ENCODE results near the gene ZNF613.
"Not testable (repeated sequence)": the region's sequence is repeated elsewhere in the genome, so short reads cannot be mapped to it uniquely, and the experiment has no call there.

The ZNF613 gene

DNA sequence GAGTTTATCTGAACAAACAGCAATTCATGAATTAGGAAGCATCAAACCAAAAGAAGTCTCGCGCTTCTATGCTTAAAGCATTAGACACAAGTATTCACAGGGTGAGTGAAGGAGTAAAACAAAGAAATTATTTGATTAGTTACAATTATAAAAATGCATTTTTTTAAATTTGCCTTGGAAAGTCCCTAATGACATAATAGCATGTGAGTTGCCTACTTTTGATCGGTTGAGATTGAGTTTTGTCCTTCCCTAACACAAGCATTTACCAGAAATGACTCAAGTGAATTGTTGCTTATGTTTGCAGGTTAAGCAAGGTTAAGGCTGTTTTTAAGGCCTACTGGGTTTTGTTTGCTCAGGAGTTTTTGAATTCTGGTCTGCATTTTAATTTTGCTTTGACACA is 22.1 kb upstream of the ZNF613 start:
- H3K9me3 ChIP-seq (ENCODE audit: control insufficient read depth, insufficient read depth, low read length) = peaks cover 26% of the 10 kb centered on the region
- peak overlapping the region; percentile 99 for H3K4me3 ChIP-seq (ENCODE audit: low read depth, low read length)
- peaks cover 30% of the 10 kb centered on the region for H3K36me3 ChIP-seq (ENCODE audit: control insufficient read depth, insufficient read depth, low read length)
- H3K9ac ChIP-seq (ENCODE audit: low read depth, low read length) = peak overlapping the region; percentile 99
- peaks cover 32% of the 10 kb centered on the region for H3K4me1 ChIP-seq (ENCODE audit: control insufficient read depth, insufficient read depth, low read length)
- peak overlapping the region; percentile 83 for H3K27ac ChIP-seq (ENCODE audit: low read depth, low read length)
- no peaks in the 10 kb centered on the region for H3K27me3 ChIP-seq (ENCODE audit: control insufficient read depth, insufficient read depth, low read length)

DNA sequence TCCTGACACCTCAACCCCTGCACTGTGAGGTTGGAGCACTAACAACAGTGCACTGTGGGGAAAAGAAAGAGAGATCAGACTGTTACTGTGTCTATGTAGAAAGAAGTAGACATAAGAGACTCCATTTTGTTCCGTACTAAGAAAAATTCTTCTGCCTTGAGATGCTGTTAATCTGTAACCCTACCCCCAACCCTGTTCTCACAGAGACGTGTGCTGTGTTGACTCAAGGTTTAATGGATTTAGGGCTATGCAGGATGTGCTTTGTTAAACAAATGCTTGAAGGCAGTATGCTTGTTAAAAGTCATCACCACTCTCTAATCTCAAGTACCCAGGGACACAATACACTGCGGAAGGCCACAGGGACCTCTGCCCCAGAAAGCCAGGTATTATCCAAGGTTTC is 21.6 kb upstream of the ZNF613 start:
- Histone ChIP-seq H3K27ac (ENCODE audit: low read depth, low read length) (peak overlapping the region; percentile 83), H3K9ac (ENCODE audit: low read depth, low read length) (peak overlapping the region; percentile 99), H3K36me3 (ENCODE audit: control insufficient read depth, insufficient read depth, low read length) (peaks cover 26% of the 10 kb centered on the region), H3K4me1 (ENCODE audit: control insufficient read depth, insufficient read depth, low read length) (peaks cover 32% of the 10 kb centered on the region), H3K9me3 (ENCODE audit: control insufficient read depth, insufficient read depth, low read length) (peaks cover 24% of the 10 kb centered on the region), H3K4me3 (ENCODE audit: low read depth, low read length) (peak overlapping the region; percentile 99)
- H3K27me3 ChIP-seq (ENCODE audit: control insufficient read depth, insufficient read depth, low read length) = not testable (repeated sequence)

DNA sequence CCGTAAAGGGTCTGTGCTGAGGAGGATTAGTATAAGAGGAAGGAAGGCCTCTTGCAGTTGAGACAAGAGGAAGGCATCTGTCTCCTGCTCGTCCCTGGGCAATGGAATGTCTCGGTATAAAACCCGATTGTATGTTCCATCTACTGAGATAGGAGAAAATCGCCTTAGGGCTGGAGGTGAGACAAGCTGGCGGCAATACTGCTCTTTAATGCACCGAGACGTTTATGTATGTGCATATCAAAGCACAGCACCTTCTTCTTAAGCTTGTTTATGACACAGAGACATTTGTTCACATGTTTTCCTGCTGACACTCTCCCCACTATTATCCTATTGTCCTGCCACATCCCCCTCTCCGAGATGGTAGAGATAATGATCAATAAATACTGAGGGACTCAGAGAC is 21.2 kb upstream of the ZNF613 start:
- Histone ChIP-seq H3K27ac (ENCODE audit: low read depth, low read length) (peak overlapping the region; percentile 81), H3K4me3 (ENCODE audit: low read depth, low read length) (peak overlapping the region; percentile 99)

DNA sequence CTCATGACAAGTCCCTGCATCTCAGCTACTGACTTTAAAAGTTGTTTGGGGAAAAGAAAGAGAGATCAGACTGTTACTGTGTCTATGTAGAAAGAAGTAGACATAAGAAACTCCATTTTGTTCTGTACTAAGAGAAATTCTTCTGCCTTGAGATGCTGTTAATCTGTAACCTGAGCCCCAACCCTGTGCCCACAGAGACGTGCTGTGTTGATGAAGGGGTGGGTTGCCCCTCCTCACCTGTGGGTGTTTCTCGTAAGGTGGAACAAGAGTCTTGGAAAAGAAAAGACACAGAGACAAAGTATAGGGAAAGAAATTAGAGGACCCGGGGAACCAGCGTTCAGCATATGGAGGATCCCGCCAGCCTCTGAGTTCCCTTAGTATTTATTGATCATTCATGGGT is 19.3 kb upstream of the ZNF613 start:
- not testable (repeated sequence) for H3K27me3 ChIP-seq (ENCODE audit: control insufficient read depth, insufficient read depth, low read length); H3K36me3 ChIP-seq (ENCODE audit: control insufficient read depth, insufficient read depth, low read length)
- H3K9me3 ChIP-seq (ENCODE audit: control insufficient read depth, insufficient read depth, low read length) = peaks cover 28% of the 10 kb centered on the region
- H3K9ac ChIP-seq (ENCODE audit: low read depth, low read length) = peak overlapping the region; percentile 75
- peak overlapping the region; percentile 56 for H3K4me3 ChIP-seq (ENCODE audit: low read depth, low read length)
- H3K27ac ChIP-seq (ENCODE audit: low read depth, low read length) = peak overlapping the region; percentile 79
- peaks cover 30% of the 10 kb centered on the region for H3K4me1 ChIP-seq (ENCODE audit: control insufficient read depth, insufficient read depth, low read length)

More for the DNA sequence above, 21.2 kb upstream of the ZNF613 start:
- Histone ChIP-seq H3K9me3 (ENCODE audit: control insufficient read depth, insufficient read depth, low read length) (peaks cover 23% of the 10 kb centered on the region), H3K36me3 (ENCODE audit: control insufficient read depth, insufficient read depth, low read length) (peaks cover 21% of the 10 kb centered on the region), H3K9ac (ENCODE audit: low read depth, low read length) (peak overlapping the region; percentile 27), H3K4me1 (ENCODE audit: control insufficient read depth, insufficient read depth, low read length) (peaks cover 32% of the 10 kb centered on the region)
- not testable (repeated sequence) for H3K27me3 ChIP-seq (ENCODE audit: control insufficient read depth, insufficient read depth, low read length)

DNA sequence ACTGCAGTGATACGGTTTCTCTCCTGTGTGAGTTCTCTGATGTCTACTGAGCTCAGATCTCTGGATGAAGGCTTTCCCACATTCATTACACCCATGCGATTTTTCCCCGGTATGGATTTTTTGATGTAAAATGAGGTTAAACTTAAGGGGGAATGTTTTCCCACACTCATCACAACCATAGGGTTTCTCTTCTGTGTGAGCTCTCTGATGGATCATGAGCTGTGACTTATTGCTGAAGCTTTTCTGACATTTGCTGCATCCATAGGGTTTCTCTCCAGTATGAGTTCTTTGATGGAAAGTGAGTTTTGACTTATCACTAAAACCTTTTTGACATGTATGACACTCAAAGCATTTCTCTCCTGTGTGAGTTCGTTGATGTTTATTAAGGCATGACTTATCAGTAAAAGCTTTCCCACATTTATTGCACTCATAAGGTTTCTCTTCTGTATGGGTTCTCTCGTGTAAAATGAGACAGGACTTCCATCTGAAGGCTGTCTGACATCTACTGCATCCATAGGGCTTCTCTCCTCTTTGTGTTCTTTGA is 11.9 kb upstream of the ZNF613 start:
- Histone ChIP-seq H3K27ac (ENCODE audit: low read depth, low read length) (no peak overlapping the region), H3K36me3 (ENCODE audit: control insufficient read depth, insufficient read depth, low read length) (no peaks in the 10 kb centered on the region), H3K9ac (ENCODE audit: low read depth, low read length) (no peak overlapping the region), H3K27me3 (ENCODE audit: control insufficient read depth, insufficient read depth, low read length) (no peaks in the 10 kb centered on the region), H3K9me3 (ENCODE audit: control insufficient read depth, insufficient read depth, low read length) (peaks cover 89% of the 10 kb centered on the region), H3K4me3 (ENCODE audit: low read depth, low read length) (no peak overlapping the region), H3K4me1 (ENCODE audit: control insufficient read depth, insufficient read depth, low read length) (no peaks in the 10 kb centered on the region)

DNA sequence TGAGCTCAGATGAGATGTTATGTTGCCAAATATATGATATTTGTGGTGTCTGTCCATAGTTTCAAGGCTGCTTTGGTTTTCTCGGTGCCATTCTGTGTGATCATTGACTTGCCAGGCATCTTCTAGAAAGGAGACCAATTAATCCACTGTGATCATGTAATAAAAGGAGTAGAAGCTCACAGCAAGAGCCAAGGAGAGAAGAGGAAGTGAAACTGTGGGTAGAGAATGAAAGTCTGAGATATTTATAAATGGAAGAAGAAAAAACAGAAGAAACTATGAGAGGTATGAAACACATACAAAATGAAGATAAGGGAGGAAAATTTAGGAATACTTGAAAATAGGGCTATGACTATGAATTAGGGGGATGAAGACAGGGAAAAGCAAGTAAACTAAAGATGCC is 11.1 kb upstream of the ZNF613 start:
- Histone ChIP-seq H3K9ac (ENCODE audit: low read depth, low read length) (no peak overlapping the region), H3K27ac (ENCODE audit: low read depth, low read length) (no peak overlapping the region), H3K36me3 (ENCODE audit: control insufficient read depth, insufficient read depth, low read length) (no peaks in the 10 kb centered on the region), H3K9me3 (ENCODE audit: control insufficient read depth, insufficient read depth, low read length) (peaks cover 92% of the 10 kb centered on the region), H3K4me3 (ENCODE audit: low read depth, low read length) (no peak overlapping the region), H3K27me3 (ENCODE audit: control insufficient read depth, insufficient read depth, low read length) (no peaks in the 10 kb centered on the region), H3K4me1 (ENCODE audit: control insufficient read depth, insufficient read depth, low read length) (no peaks in the 10 kb centered on the region)

DNA sequence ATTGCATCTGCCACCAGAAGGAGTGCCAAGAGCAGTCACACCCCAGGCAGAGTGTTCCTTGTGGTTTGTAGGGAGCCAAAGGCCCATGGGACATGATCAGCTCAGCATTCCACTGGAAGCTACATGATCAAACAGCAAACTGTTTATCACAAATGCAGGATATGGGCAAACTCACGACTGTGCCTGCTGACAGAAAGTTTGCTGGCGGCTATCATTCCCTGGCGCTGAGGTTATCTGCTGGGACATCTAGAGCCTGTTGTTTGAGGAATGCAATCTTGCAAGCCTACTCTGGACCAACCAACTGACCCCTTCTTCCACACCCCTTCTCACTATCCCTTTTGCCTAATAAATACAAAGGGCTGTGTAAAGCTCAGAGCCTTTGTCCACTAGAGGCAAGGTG is 7.7 kb upstream of the ZNF613 start:
- H3K9ac ChIP-seq (ENCODE audit: low read depth, low read length) = no peak overlapping the region
- peaks cover 85% of the 10 kb centered on the region for H3K9me3 ChIP-seq (ENCODE audit: control insufficient read depth, insufficient read depth, low read length)
- H3K4me3 ChIP-seq (ENCODE audit: low read depth, low read length) = no peak overlapping the region
- H3K4me1 ChIP-seq (ENCODE audit: control insufficient read depth, insufficient read depth, low read length) = no peaks in the 10 kb centered on the region
- H3K27ac ChIP-seq (ENCODE audit: low read depth, low read length) = no peak overlapping the region
- no peaks in the 10 kb centered on the region for H3K27me3 ChIP-seq (ENCODE audit: control insufficient read depth, insufficient read depth, low read length)
- H3K36me3 ChIP-seq (ENCODE audit: control insufficient read depth, insufficient read depth, low read length) = no peaks in the 10 kb centered on the region

DNA sequence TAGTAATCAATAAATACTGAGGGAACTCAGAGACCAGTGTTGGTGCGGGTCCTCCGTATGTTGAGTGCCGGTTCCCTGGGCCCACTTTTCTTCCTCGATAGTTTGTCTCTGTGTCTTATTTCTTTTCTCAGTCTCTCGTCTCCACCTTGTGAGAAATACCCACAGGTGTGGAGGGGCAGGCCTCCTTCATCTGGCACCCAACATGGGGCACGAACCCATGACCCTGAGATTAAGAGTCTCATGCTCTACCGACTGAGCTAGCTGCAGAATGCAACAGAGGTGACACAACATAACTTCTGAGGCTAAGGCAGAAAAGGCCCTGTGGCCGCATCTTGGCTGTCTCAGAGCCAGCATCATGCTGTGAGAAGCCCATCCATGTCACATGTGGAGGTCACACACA is 5.3 kb upstream of the ZNF613 start:
- no peaks in the 10 kb centered on the region for H3K36me3 ChIP-seq (ENCODE audit: control insufficient read depth, insufficient read depth, low read length)
- no peaks in the 10 kb centered on the region for H3K4me1 ChIP-seq (ENCODE audit: control insufficient read depth, insufficient read depth, low read length)
- H3K9me3 ChIP-seq (ENCODE audit: control insufficient read depth, insufficient read depth, low read length) = peaks cover 72% of the 10 kb centered on the region
- H3K4me3 ChIP-seq (ENCODE audit: low read depth, low read length) = no peak overlapping the region
- no peaks in the 10 kb centered on the region for H3K27me3 ChIP-seq (ENCODE audit: control insufficient read depth, insufficient read depth, low read length)
- no peak overlapping the region for H3K9ac ChIP-seq (ENCODE audit: low read depth, low read length)
- no peak overlapping the region for H3K27ac ChIP-seq (ENCODE audit: low read depth, low read length)

DNA sequence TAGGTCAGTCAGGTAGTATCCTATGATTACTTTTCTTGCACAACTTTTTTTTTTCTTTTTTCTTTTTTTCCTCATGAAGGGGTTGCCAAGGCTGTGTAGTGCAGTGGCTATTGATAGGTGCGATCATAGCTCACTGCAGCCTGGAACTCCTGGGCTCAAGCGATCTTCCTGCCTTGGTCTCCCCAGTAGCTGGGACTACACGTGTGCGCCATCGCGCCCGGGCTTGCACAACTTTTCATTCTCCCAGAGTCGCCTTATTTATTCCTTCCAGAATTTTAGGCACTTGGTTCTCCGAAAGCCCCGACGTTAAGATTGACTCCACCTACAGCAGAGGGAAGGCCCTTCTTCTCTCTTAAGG is 867 bp upstream of the ZNF613 start:
- Histone ChIP-seq H3K27me3 (ENCODE audit: control insufficient read depth, insufficient read depth, low read length) (no peaks in the 10 kb centered on the region), H3K27ac (ENCODE audit: low read depth, low read length) (peak overlapping the region; percentile 95), H3K4me1 (ENCODE audit: control insufficient read depth, insufficient read depth, low read length) (no peaks in the 10 kb centered on the region), H3K9me3 (ENCODE audit: control insufficient read depth, insufficient read depth, low read length) (peaks cover 38% of the 10 kb centered on the region), H3K36me3 (ENCODE audit: control insufficient read depth, insufficient read depth, low read length) (peaks cover 26% of the 10 kb centered on the region), H3K4me3 (ENCODE audit: low read depth, low read length) (peak overlapping the region; percentile 97), H3K9ac (ENCODE audit: low read depth, low read length) (peak overlapping the region; percentile 98)

DNA sequence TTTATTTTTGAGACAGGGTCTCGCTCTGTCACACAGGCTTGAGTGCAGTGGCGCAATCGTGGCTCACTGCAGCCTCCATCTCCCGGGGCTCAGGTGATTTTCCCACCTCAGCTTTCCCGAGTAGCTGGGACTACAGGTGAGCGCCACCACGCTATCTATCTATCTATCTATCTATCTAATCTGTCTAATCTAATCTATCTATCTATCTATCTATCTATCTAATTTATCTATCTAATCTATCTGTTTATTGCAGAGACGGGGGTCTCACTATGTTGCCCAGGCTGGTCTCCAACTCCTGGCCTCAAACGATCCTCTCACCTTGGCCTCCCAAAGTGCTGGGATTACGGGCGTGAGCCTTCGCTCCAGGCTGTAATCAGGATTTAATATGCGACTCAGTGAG is 587 bp downstream of the ZNF613 start:
- peaks cover 23% of the 10 kb centered on the region for H3K9me3 ChIP-seq (ENCODE audit: control insufficient read depth, insufficient read depth, low read length)
- no peak overlapping the region for H3K27ac ChIP-seq (ENCODE audit: low read depth, low read length)

DNA sequence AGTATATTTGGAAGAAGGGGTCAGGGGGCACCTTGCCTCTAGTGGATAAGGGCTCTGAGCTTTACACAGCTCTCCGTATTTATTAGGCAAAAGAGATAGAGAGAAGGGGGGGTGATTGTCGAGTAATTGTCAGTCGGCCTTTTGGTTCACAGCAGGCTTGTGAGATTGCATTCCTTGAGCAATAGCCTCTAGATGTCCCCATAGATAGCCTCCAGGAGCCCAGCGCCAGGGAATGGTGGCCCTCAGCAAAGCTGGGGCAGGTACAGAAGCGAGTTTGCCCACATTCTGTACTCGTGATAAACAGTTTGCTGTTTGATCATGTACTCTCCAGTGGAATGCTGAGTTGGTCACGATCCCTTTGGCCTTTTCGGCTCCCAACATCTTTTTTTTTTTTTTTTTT is 4.6 kb downstream of the ZNF613 start:
- H3K27ac ChIP-seq (ENCODE audit: low read depth, low read length) = no peak overlapping the region
- peaks cover 78% of the 10 kb centered on the region for H3K36me3 ChIP-seq (ENCODE audit: control insufficient read depth, insufficient read depth, low read length)
- H3K9me3 ChIP-seq (ENCODE audit: control insufficient read depth, insufficient read depth, low read length) = peaks cover 14% of the 10 kb centered on the region; the same call in 1 of the 2 replicates
- no peak overlapping the region for H3K4me3 ChIP-seq (ENCODE audit: low read depth, low read length)
- H3K4me1 ChIP-seq (ENCODE audit: control insufficient read depth, insufficient read depth, low read length) = no peaks in the 10 kb centered on the region
- no peak overlapping the region for H3K9ac ChIP-seq (ENCODE audit: low read depth, low read length)
- H3K27me3 ChIP-seq (ENCODE audit: control insufficient read depth, insufficient read depth, low read length) = no peaks in the 10 kb centered on the region

More for the DNA sequence above, 587 bp downstream of the ZNF613 start:
- H3K4me1 ChIP-seq (ENCODE audit: control insufficient read depth, insufficient read depth, low read length) = no peaks in the 10 kb centered on the region
- no peaks in the 10 kb centered on the region for H3K27me3 ChIP-seq (ENCODE audit: control insufficient read depth, insufficient read depth, low read length)
- H3K9ac ChIP-seq (ENCODE audit: low read depth, low read length) = peak overlapping the region; percentile 98
- peak overlapping the region; percentile 97 for H3K4me3 ChIP-seq (ENCODE audit: low read depth, low read length)
- peaks cover 39% of the 10 kb centered on the region for H3K36me3 ChIP-seq (ENCODE audit: control insufficient read depth, insufficient read depth, low read length)

DNA sequence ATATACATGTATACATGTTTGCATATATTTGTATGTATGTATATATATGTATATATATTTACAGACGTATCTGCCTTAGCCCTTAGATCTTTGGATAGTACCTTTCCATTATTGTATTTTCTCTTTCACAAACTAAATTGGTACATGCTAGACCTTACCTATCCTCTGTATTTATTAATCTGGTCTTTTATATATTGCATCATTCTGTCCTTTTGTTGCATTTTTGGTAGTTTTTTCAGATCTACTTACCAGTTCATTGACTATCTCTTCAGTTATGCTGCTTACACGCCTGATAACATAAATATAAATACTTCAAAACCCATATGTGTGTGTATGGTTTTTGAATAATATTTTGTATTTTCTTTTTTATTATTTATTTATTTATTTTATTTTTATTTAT is 11.7 kb downstream of the ZNF613 start:
- Histone ChIP-seq H3K27me3 (ENCODE audit: control insufficient read depth, insufficient read depth, low read length) (no peaks in the 10 kb centered on the region), H3K36me3 (ENCODE audit: control insufficient read depth, insufficient read depth, low read length) (peaks cover 98% of the 10 kb centered on the region), H3K27ac (ENCODE audit: low read depth, low read length) (no peak overlapping the region), H3K4me3 (ENCODE audit: low read depth, low read length) (no peak overlapping the region), H3K4me1 (ENCODE audit: control insufficient read depth, insufficient read depth, low read length) (no peaks in the 10 kb centered on the region), H3K9ac (ENCODE audit: low read depth, low read length) (no peak overlapping the region), H3K9me3 (ENCODE audit: control insufficient read depth, insufficient read depth, low read length) (peaks cover 60% of the 10 kb centered on the region)
